HepG2 (cell line): ENCODE results near the gene SH2D7. TPM values are rescaled to one million over a fixed set of nuclear protein-coding genes. Genes with fewer than 3 reads are reported as not detected.

ENCODE experiments used
- ATAC-seq: fragments of 200-7000 bp; cut with Tn5 transposase; 3 replicates; pipeline ENCODE4 v1.9.1; 2020; ENCODE audit warnings: mild to moderate bottlenecking, moderate library complexity
- BruUV-seq: library from RNA; stranded (reverse); fragments of 400-500 nt; replicated peaks from 2 replicates; lab custom pipeline; 2021; lab: Mats Ljungman, UMichigan
- CTCF ChIA-PET: fragments of 300-600 bp; formaldehyde crosslinking; extraction: SDS; loops from one replicate; lab custom pipeline; 2021; ENCODE audit warnings: low total read pairs, inconsistent platforms, low intra/inter-chr PET ratio; lab: Yijun Ruan, JAX
- POLR2A ChIA-PET: fragments of 350-600 bp; sonication (Branson Sonifier 250); formaldehyde crosslinking; loops from one replicate; lab custom pipeline; 2020; ENCODE audit warnings: antibody characterized with exemption, inconsistent platforms; lab: Yijun Ruan, JAX
- DNase-seq: peaks from one replicate; pipeline ENCODE4 v3.0.0-alpha.2; 2015; ENCODE audit warnings: low spot score
- FAIRE-seq: peaks from 3 replicates; lab custom pipeline; 2011; peaks lifted over from hg19 to GRCh38; lab: Jason Lieb, UNC
- H2AFZ ChIP-seq: one replicate; pipeline ENCODE4 v1.6.1; 2011; ENCODE audit warnings: low read length, inconsistent platforms
- H3K27ac ChIP-seq: fragments of 300-600 bp; 3 replicates; pipeline ENCODE4 v1.8.0; 2011; ENCODE audit warnings: mixed run types, mild to moderate bottlenecking, mixed read lengths, low read length, inconsistent platforms; ENCODE audit not compliant: insufficient read depth; ENCODE audit errors: extremely low read length
- H3K27me3 ChIP-seq, 2 experiments: fragments of 200-600 bp in 1 of 2; 2 replicates in 1 of 2; 3 replicates in 1 of 2; pipeline versions ENCODE4 v1.6.0 to v1.8.0; 2011; ENCODE audit warnings: low read length in 2 of 2, mild to moderate bottlenecking in 2 of 2, moderate library complexity in 2 of 2, inconsistent platforms in 1 of 2; ENCODE audit not compliant: insufficient read depth in 2 of 2, control insufficient read depth in 1 of 2
- H3K36me3 ChIP-seq, 2 experiments: fragments of 200-600 bp in 1 of 2; replicated peaks in 1 of 2; 2 replicates in 1 of 2; 3 replicates in 1 of 2; pipeline versions ENCODE4 v1.5.1 to v1.8.0; 2011; ENCODE audit warnings: low read length in 2 of 2, inconsistent platforms in 1 of 2; ENCODE audit not compliant: insufficient read depth in 2 of 2, control insufficient read depth in 1 of 2
- H3K4me1 ChIP-seq: 2 replicates; pipeline ENCODE4 v1.5.1; 2012; ENCODE audit warnings: low read length, inconsistent platforms; ENCODE audit not compliant: insufficient read depth
- H3K4me2 ChIP-seq: 2 replicates; pipeline ENCODE4 v1.6.0; 2011; ENCODE audit warnings: low read depth, low read length, inconsistent platforms
- H3K4me3 ChIP-seq, 3 experiments: fragments of 200-600 bp in 1 of 3; sonication (generic), shearing (Covaris generic) in 1 of 3; replicated peaks in 1 of 3; 2 replicates each; pipeline ENCODE4 v1.5.1; 2011 to 2016; ENCODE audit warnings: low read length in 3 of 3, inconsistent platforms in 2 of 3, low read depth in 2 of 3, mild to moderate bottlenecking in 2 of 3, control low read depth in 1 of 3, mixed read lengths in 1 of 3; ENCODE audit not compliant: insufficient read depth in 1 of 3
- H3K79me2 ChIP-seq: one replicate; pipeline ENCODE4 v1.6.1; 2011; ENCODE audit warnings: low read length, inconsistent platforms; ENCODE audit not compliant: insufficient read depth
- H3K9ac ChIP-seq: 2 replicates; pipeline ENCODE4 v1.6.0; 2011; ENCODE audit warnings: mild to moderate bottlenecking, low read depth, low read length, inconsistent platforms; ENCODE audit not compliant: insufficient read depth
- H3K9me3 ChIP-seq: 2 replicates; pipeline ENCODE4 v1.5.1; 2012; ENCODE audit warnings: mild to moderate bottlenecking, low read length
- H4K20me1 ChIP-seq: 2 replicates; pipeline ENCODE4 v1.6.0; 2011; ENCODE audit warnings: inconsistent platforms, mild to moderate bottlenecking, low read length, moderate library complexity; ENCODE audit not compliant: insufficient read depth
- CREM ChIP-seq, 2 experiments: sonication (generic) in 1 of 2; formaldehyde crosslinking in 1 of 2; IDR thresholded peaks; 2 replicates each; pipeline versions ENCODE4 v1.4.0 to v1.6.1; 2016 to 2020; ENCODE audit warnings: antibody characterized with exemption in 1 of 2, mild to moderate bottlenecking in 1 of 2, missing genetic modification reagents in 1 of 2
- HNF4A ChIP-seq: sonication (generic); formaldehyde crosslinking; IDR thresholded peaks from 2 replicates; pipeline ENCODE4 v1.4.0; 2020; ENCODE audit warnings: missing genetic modification reagents
- HOXA3 ChIP-seq: sonication (generic); formaldehyde crosslinking; IDR thresholded peaks from 2 replicates; pipeline ENCODE4 v1.5.0; 2020; ENCODE audit warnings: missing genetic modification reagents
- MED1 ChIP-seq: sonication (generic); formaldehyde crosslinking; IDR thresholded peaks from 2 replicates; pipeline ENCODE4 v1.4.0; 2020; ENCODE audit warnings: missing genetic modification reagents
- NBN ChIP-seq: fragments of 450-650 bp; conservative IDR thresholded peaks from 2 replicates; pipeline ENCODE4 v1.6.1; 2017
- NR2F2 ChIP-seq: IDR thresholded peaks from 2 replicates; pipeline ENCODE4 v1.6.1; 2012; ENCODE audit warnings: low read depth, inconsistent platforms, borderline replicate concordance
- PHF20 ChIP-seq: sonication (generic); formaldehyde crosslinking; IDR thresholded peaks from 2 replicates; pipeline ENCODE4 v1.5.0; 2020; ENCODE audit warnings: mild to moderate bottlenecking, missing genetic modification reagents
- TEAD3 ChIP-seq: optimal IDR thresholded peaks from 2 replicates; pipeline ENCODE3; 2016; ENCODE audit warnings: borderline replicate concordance
- WGBS: methylation state at CpG from one replicate; pipeline ENCODE4 v1.1.6; 2017; ENCODE audit warnings: low lambda C conversion rate; 5-methylcytosine and 5-hydroxymethylcytosine counted together
- in situ Hi-C: cut with HindIII; loops from 2 replicates; pipeline ENCODE4 v1.10.0; 2017; ENCODE audit warnings: low pct_unique_long_range_greater_than_20kb; ENCODE audit not compliant: extremely low pct_ligation_motif_present
- intact Hi-C: fragments of 100-400 bp; cut with micrococcal nuclease; formaldehyde crosslinking; loops from one replicate; pipeline ENCODE4 v1.10.0; 2022; ENCODE audit not compliant: unreplicated experiment
- polyA plus RNA-seq, 8 experiments: library from polyadenylated mRNA; depleted of rRNA in 3 of 8; stranded (reverse) in 7 of 8; unstranded in 1 of 8; fragments of >200 nt; fragmentation: Illumina TruSeq in 4 of 8; extraction: Trizol in 4 of 8; gene quantifications; 2 replicates each; pipeline versions ENCODE4 v1.2.1 to v1.2.3, GENCODE V29; 2011 to 2016; ENCODE audit warnings: low read depth in 4 of 8, missing spikeins in 1 of 8, mixed read lengths in 1 of 8; ENCODE audit not compliant: insufficient read depth in 1 of 8
- total RNA-seq, 5 experiments: library from RNA; depleted of rRNA; stranded (reverse); fragments of >200 nt; fragmentation: Illumina TruSeq; extraction: Trizol; gene quantifications; 2 replicates each; pipeline ENCODE4 v1.2.3, GENCODE V29; 2016; ENCODE audit warnings: low read depth in 1 of 5
- TF ChIP-seq, protein P1 (sequence below): sonication (generic); formaldehyde crosslinking; IDR thresholded peaks from 2 replicates; pipeline ENCODE4 v1.5.0; 2020; ENCODE audit warnings: missing genetic modification reagents
- TF ChIP-seq, protein P2 (sequence below): sonication (generic); formaldehyde crosslinking; conservative IDR thresholded peaks from 2 replicates; pipeline ENCODE4 v1.4.0; 2020; ENCODE audit warnings: mild to moderate bottlenecking, missing genetic modification reagents, moderate library complexity
- TF ChIP-seq, protein P3 (sequence below): sonication (generic); formaldehyde crosslinking; IDR thresholded peaks from 2 replicates; pipeline ENCODE4 v1.8.0; 2022; ENCODE audit warnings: missing genetic modification reagents, low read depth, mild to moderate bottlenecking, borderline replicate concordance
- TF ChIP-seq, protein P4 (sequence below): sonication (generic); formaldehyde crosslinking; IDR thresholded peaks from 2 replicates; pipeline ENCODE4 v1.4.0; 2020; ENCODE audit warnings: missing genetic modification reagents, borderline replicate concordance

SH2D7 gene
- total and polyA plus RNA-seq, 2 of the 13 experiments (the other 11 are each of a cell fraction or from before 2014, with no cell fraction given) = not detected

DNA sequence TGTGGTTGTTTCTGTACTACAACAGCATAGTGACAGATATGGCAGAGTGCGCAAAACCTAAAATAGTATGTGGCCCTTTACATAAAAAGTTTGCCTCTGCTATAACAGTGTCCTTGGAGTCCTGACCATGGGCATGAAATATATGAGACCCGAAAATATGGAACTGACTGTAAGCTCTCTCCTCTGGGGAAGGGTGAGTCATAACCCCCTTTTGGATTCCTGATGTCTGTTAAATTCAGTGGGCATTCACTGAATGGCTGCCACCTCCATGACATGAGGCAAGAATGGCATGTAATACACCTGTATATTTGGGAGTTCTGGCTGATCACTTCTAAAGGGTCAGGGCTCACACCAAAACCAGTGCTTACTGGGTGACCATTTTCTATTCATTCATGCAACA is 21.0 kb upstream of the SH2D7 start (continued):
- TF ChIP-seq PHF20 (CRISPR knock-in tag) (no peak), CREM (IDR thresholded peaks at IDR 0.05) (no peak), CREM (CRISPR knock-in tag; IDR thresholded peaks at IDR 0.05) (no peak), NBN (no peak)
- TF ChIP-seq, all 625 proteins: peak for 0

DNA sequence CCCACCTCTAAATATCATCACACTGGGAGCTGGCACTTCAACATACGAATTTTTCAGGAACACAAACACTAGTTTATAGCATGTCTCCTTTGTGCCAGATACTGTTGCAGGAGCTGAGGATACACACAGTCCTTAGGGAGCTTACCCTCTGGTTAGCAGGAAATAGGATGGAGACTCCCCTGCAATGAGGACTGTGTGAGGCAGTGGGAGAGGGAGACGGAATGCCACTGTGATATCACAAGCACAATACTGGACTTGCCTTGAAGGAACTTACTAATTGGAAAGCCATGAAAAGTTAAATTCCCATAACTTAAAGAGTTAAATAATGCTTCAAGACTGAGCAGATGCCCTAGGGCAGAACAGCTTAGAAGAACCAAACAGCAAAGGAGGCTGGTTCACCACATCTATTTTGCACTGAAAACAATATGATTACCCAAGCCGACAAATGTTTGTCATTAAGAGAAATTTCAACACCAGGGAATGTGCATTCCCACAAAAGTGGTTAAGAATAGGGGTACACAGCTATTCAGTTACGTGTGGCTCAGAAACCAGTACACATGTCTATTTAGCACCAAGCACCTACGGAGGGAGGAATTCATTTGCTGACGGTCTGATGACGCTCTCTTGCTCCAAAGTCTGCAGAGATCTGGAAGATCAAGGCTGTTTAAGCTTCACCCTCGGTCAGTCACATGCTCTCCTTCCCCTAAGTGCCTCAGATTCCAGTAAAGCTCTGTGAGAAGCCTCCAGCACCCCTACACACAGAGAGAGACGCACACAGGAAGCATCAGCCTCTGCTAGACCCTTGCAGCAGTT is 20.1 kb upstream of the SH2D7 start:
- Histone ChIP-seq H4K20me1 (no peaks in the 10 kb centered on the region), H3K79me2 (peaks cover 64% of the 10 kb centered on the region), H3K9me3 (no peaks in the 10 kb centered on the region), H2AFZ (no peak overlapping the region), H3K4me1 (peaks cover 94% of the 10 kb centered on the region), H3K4me3 (no peak overlapping the region), H3K36me3 (no peaks in the 10 kb centered on the region), H3K27ac (peak overlapping the region; percentile 37), H3K4me2 (peak overlapping the region; percentile 41), H3K27me3 (no peaks in the 10 kb centered on the region), H3K9ac (0 out of 2 replicates have a peak overlapping the region, but pooled peaks have one; percentile 26)
- intact Hi-C loops = no loop called here
- no TSS peak for BruUV-seq
- FAIRE-seq (peak; percentile 61), DNase-seq (peak; percentile 56), ATAC-seq (peak; percentile 8)
- POLR2A ChIA-PET = no interaction called here
- 45% methylated on average over 7 of the region's 9 CpGs for WGBS
- in situ Hi-C loops = no loop called here
- CTCF ChIA-PET = no interaction called here
- TF ChIP-seq NR2F2 (no peak), HOXA3 (CRISPR knock-in tag) (peak; percentile 27; the same call in 1 of the 2 replicates), MED1 (peak; percentile 31; the same call in 1 of the 2 replicates), TEAD3 (CRISPR knock-in tag) (peak; percentile 14), HNF4A (peak; percentile 64)
- TF ChIP-seq, protein P1, sequence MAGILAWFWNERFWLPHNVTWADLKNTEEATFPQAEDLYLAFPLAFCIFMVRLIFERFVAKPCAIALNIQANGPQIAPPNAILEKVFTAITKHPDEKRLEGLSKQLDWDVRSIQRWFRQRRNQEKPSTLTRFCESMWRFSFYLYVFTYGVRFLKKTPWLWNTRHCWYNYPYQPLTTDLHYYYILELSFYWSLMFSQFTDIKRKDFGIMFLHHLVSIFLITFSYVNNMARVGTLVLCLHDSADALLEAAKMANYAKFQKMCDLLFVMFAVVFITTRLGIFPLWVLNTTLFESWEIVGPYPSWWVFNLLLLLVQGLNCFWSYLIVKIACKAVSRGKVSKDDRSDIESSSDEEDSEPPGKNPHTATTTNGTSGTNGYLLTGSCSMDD = no peak
- TF ChIP-seq, protein P2, sequence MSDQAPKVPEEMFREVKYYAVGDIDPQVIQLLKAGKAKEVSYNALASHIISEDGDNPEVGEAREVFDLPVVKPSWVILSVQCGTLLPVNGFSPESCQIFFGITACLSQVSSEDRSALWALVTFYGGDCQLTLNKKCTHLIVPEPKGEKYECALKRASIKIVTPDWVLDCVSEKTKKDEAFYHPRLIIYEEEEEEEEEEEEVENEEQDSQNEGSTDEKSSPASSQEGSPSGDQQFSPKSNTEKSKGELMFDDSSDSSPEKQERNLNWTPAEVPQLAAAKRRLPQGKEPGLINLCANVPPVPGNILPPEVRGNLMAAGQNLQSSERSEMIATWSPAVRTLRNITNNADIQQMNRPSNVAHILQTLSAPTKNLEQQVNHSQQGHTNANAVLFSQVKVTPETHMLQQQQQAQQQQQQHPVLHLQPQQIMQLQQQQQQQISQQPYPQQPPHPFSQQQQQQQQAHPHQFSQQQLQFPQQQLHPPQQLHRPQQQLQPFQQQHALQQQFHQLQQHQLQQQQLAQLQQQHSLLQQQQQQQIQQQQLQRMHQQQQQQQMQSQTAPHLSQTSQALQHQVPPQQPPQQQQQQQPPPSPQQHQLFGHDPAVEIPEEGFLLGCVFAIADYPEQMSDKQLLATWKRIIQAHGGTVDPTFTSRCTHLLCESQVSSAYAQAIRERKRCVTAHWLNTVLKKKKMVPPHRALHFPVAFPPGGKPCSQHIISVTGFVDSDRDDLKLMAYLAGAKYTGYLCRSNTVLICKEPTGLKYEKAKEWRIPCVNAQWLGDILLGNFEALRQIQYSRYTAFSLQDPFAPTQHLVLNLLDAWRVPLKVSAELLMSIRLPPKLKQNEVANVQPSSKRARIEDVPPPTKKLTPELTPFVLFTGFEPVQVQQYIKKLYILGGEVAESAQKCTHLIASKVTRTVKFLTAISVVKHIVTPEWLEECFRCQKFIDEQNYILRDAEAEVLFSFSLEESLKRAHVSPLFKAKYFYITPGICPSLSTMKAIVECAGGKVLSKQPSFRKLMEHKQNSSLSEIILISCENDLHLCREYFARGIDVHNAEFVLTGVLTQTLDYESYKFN (CRISPR knock-in tag) = peak; percentile 26; the same call in 1 of the 2 replicates
- TF ChIP-seq, protein P3, sequence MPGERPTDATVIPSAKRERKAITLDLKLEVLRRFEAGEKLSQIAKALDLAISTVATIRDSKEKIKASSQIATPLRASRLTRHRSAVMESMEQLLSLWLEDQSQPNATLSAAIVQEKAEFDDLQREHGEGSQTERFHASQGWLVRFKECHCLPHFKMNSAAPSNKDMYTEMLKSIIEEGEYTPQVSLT (CRISPR knock-in tag) = no peak
- TF ChIP-seq, protein P4, sequence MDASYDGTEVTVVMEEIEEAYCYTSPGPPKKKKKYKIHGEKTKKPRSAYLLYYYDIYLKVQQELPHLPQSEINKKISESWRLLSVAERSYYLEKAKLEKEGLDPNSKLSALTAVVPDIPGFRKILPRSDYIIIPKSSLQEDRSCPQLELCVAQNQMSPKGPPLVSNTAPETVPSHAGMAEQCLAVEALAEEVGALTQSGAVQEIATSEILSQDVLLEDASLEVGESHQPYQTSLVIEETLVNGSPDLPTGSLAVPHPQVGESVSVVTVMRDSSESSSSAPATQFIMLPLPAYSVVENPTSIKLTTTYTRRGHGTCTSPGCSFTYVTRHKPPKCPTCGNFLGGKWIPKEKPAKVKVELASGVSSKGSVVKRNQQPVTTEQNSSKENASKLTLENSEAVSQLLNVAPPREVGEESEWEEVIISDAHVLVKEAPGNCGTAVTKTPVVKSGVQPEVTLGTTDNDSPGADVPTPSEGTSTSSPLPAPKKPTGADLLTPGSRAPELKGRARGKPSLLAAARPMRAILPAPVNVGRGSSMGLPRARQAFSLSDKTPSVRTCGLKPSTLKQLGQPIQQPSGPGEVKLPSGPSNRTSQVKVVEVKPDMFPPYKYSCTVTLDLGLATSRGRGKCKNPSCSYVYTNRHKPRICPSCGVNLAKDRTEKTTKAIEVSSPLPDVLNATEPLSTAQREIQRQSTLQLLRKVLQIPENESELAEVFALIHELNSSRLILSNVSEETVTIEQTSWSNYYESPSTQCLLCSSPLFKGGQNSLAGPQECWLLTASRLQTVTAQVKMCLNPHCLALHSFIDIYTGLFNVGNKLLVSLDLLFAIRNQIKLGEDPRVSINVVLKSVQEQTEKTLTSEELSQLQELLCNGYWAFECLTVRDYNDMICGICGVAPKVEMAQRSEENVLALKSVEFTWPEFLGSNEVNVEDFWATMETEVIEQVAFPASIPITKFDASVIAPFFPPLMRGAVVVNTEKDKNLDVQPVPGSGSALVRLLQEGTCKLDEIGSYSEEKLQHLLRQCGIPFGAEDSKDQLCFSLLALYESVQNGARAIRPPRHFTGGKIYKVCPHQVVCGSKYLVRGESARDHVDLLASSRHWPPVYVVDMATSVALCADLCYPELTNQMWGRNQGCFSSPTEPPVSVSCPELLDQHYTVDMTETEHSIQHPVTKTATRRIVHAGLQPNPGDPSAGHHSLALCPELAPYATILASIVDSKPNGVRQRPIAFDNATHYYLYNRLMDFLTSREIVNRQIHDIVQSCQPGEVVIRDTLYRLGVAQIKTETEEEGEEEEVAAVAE (CRISPR knock-in tag) = 0 out of 2 replicates have a peak, but pooled peaks have one; percentile 16
